ENCODE data around the gene ADGRL3. TPM values are rescaled to one million over a fixed set of nuclear protein-coding genes. Genes with fewer than 3 reads are reported as not detected.

ADGRL3 gene
- total and polyA plus RNA-seq, 7 donors = 0.06 to 2.8 (median 0.42) TPM

- intact Hi-C loops (cut with DNase I) = no loop called here
- ATAC-seq = no peak
- 47 to 53% (median 52%) methylated on average over 2 of the region's 2 CpGs for WGBS, 3 donors
Measured at GRCh38 chr4:61657016-61657415, 456.9 kb downstream of the ADGRL3 start.

DNA sequence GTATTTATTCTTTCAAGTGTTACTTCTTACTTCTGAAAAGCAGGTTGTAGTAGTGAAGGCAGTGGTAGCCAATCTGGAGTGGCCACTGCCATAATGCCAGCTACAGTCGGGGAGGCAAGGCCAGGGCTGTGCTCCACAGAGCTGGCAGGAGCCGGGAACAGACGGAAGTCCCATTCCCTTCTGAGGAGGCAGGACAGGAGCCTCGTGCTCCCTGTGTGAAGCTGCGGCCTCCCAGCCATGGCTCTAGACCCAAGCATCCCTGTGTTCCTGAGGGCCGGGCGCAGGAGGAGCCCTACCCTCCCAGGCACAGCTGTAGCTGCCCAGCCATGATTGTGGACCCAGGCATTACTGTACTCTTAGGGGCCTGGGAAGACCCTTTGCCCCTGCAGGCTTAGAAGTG lies 461.8 kb downstream of the ADGRL3 start:
- 94 to 98% (median 96%) methylated on average over 7 of the region's 7 CpGs for WGBS, 3 donors
- Histone ChIP-seq H3K27me3 (ENCODE audit: insufficient read depth in 3 of 3, low read length in 2 of 3) (no peaks in the 10 kb centered on the region), H3K4me3 (no peak overlapping the region), H3K4me1 (no peaks in the 10 kb centered on the region), H3K9me3 (no peaks in the 10 kb centered on the region), H3K36me3 (ENCODE audit: insufficient read depth in 1 of 2, low read depth in 1 of 2) (no peaks in the 10 kb centered on the region), H3K27ac (no peak overlapping the region)
- no peak for DNase-seq
- intact Hi-C loops (cut with DNase I) = no loop called here
- no peak for ATAC-seq
- TF ChIP-seq CTCF (IDR thresholded peaks at IDR 0.05) = no peak

More at GRCh38 chr4:61657016-61657415, 456.9 kb downstream of the ADGRL3 start:
- DNase-seq = no peak
- no peak for TF ChIP-seq CTCF (IDR thresholded peaks at IDR 0.05)
- Histone ChIP-seq H3K9me3 (no peaks in the 10 kb centered on the region), H3K4me3 (no peak overlapping the region), H3K4me1 (no peaks in the 10 kb centered on the region), H3K27me3 (ENCODE audit: insufficient read depth in 3 of 3, low read length in 2 of 3) (no peaks in the 10 kb centered on the region), H3K27ac (no peak overlapping the region), H3K36me3 (ENCODE audit: insufficient read depth in 1 of 2, low read depth in 1 of 2) (no peaks in the 10 kb centered on the region)

GRCh38 chr4:61662362-61662761 lies 462.2 kb downstream of the ADGRL3 start:
- 96 to 97% (median 96%) methylated on average over 5 of the region's 5 CpGs for WGBS, 3 donors
- Histone ChIP-seq H3K4me1 (no peaks in the 10 kb centered on the region), H3K27ac (no peak overlapping the region), H3K4me3 (no peak overlapping the region), H3K27me3 (ENCODE audit: insufficient read depth in 3 of 3, low read length in 2 of 3) (no peaks in the 10 kb centered on the region), H3K36me3 (ENCODE audit: insufficient read depth in 1 of 2, low read depth in 1 of 2) (no peaks in the 10 kb centered on the region), H3K9me3 (no peaks in the 10 kb centered on the region)
- ATAC-seq (no peak), DNase-seq (no peak)
- intact Hi-C loops (cut with DNase I) = no loop called here
- no peak for TF ChIP-seq CTCF (IDR thresholded peaks at IDR 0.05)

- intact Hi-C loops (cut with DNase I) = no loop called here
- Histone ChIP-seq H3K36me3 (ENCODE audit: insufficient read depth in 1 of 2, low read depth in 1 of 2) (no peaks in the 10 kb centered on the region), H3K27me3 (ENCODE audit: insufficient read depth in 3 of 3, low read length in 2 of 3) (no peaks in the 10 kb centered on the region), H3K4me1 (no peaks in the 10 kb centered on the region), H3K27ac (no peak overlapping the region), H3K9me3 (no peaks in the 10 kb centered on the region), H3K4me3 (no peak overlapping the region)
- WGBS, 3 donors = 90 to 92% (median 92%) methylated on average over 8 of the region's 8 CpGs
- TF ChIP-seq CTCF (IDR thresholded peaks at IDR 0.05) = no peak
- no peak for ATAC-seq
- no peak for DNase-seq
Measured at GRCh38 chr4:61663310-61663709, 463.2 kb downstream of the ADGRL3 start.

DNA sequence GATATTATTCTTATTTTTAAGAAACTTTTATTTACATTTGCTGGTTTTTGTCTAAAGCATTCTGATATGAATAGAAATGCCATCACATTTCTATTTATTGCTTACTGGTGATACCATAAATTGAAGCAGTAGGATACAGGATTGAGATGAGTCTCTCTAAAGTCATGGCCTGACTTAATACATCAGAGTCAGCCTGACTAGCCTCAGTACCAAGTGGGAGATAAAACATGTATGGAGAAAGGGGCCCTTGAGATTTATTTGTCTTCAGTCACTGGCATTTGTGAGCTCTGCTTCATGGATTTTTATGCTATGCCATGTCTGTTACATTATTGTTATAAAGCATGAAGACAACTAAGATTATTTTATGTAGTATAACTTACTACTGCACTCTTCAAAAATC lies 465.5 kb downstream of the ADGRL3 start:
- intact Hi-C loops (cut with DNase I) = no loop called here
- DNase-seq = no peak
- H3K9me3 ChIP-seq = no peaks in the 10 kb centered on the region

More for the DNA sequence above, 465.5 kb downstream of the ADGRL3 start:
- no peak for ATAC-seq
- Histone ChIP-seq H3K36me3 (ENCODE audit: insufficient read depth in 1 of 2, low read depth in 1 of 2) (no peaks in the 10 kb centered on the region), H3K27ac (no peak overlapping the region), H3K4me1 (no peaks in the 10 kb centered on the region), H3K27me3 (ENCODE audit: insufficient read depth in 3 of 3, low read length in 2 of 3) (no peaks in the 10 kb centered on the region), H3K4me3 (no peak overlapping the region)
- TF ChIP-seq CTCF (IDR thresholded peaks at IDR 0.05) = no peak

Measured in psoas muscle (tissue), 8 donors.